Measurements from ENCODE around the gene RANBP10.
A peak's percentile ranks its signal among the peaks of the same experiment; 100 is the strongest.
"Not testable (repeated sequence)": the region's sequence is repeated elsewhere in the genome, so short reads cannot be mapped to it uniquely, and the experiment has no call there.

Gene RANBP10

GRCh38 chr16:67806428-67807147, at the start of gene RANBP10, which contains the start of gene TSNAXIP1:
RANBP10 (minus strand) TSS chr16:67806560; CDS start chr16:67806536, 24 bp downstream.
TSNAXIP1 (plus strand) TSS chr16:67806889; CDS start chr16:67807150, 261 bp downstream.
- peak; percentile 38 for FAIRE-seq

- no peak for FAIRE-seq
These were observed 49.4 kb upstream of the RANBP10 start for GRCh38 chr16:67855789-67856188.

DNA sequence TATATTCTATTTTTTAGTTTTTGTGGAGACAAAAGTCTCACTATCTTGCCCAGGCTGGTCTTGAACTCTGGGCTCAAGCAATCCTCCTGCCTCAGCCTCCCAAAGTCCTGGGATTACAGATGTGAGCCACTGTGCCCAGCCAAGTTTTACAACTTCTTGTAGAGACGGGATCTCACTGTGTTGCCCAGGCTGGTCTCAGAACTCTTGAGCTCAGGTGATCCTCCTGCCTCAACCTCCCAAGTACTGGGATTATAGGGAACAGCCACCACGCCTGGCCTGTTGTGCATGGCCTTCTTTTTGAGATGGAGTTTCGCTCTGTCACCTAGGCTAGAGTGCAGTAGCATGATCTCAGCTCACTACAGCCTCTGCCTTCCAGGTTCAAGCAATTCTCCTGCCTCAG, 47.3 kb upstream of the RANBP10 start:
- no peak for FAIRE-seq

GRCh38 chr16:67848118-67848517, 41.8 kb upstream of the RANBP10 start:
- no peak for FAIRE-seq

DNA sequence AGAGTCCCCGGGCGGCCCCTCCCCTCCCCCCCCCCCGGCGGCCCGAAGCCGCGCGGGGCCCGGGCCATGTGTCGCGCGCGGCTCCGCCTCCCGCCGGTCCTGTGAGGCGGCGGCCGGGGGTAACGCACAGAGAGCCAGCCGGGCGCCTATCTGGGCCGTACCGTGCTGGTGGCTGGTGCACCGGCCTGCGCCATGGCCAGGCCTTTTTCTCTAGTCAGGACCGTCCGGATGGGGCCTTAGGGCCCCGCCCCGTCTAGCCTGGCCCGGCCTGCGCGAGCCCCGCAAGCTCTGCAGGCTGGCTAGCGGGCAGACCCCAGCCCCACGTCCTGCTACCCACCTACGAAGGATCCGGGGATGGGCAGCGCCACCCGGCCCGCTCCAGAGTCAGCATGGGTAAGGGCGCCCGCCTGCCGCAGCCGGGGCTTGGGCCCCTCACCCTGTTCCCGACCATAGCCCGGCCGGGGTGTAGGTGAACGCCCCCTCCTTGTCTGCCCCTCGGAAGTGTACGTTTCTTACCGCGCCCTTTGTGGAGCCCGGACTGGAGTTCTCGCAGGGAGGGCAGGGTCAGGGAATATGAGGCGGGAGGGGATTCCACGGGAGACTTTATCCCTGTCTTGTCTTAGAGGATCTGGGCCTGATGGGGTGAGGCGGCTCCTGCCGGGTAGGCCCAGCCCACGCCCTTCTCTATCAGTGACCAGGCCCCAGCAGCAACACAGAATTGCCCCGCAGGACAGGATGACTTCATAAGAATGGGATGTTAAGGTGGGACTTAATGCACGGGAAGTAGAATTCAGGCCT, 40.9 kb upstream of the RANBP10 start, which contains the start of gene CENPT:
CENPT (minus strand) TSS at position 630 of the 798 bp plus-strand sequence. CDS start 13,834 bp downstream, outside the sequence.
- FAIRE-seq, result no peak

DNA sequence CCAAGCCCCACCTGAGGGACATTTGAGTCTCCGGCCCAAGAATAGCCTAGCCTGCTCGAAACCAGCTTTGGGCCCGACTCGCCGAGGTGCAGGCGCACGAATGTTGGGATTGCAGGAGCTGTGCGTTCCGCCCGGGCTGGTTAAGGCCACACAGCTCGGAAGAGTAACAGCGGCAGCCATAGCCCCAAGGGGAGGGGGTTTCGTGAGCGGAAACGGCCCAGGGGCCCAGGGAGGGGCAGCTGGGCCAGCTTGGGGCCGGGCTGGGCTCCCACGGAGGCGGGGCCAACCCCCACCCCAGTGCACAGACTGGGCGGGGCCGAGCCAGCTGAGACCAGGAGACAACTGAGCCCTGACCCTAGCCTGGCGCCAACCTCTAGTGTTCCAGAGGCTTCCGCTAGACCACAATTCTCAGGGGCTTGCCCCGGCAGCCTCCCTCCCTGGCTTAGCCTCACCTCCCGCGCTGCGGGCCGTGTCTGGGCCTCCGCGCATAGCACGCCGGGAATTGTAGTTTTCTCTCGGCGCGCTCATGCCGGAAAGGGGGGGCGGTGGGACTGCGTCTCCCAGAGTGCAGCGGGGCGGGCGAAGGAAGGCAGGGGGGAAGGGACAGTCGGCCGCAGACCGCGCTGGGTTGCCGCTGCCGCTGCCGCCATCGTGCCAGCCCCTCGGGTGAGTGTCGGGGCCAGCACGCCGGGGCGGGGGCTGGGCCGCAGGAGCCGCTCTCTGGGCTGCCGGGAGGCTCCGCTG, 40.1 kb upstream of the RANBP10 start, which contains the start of gene NUTF2:
NUTF2 (plus strand) TSS at position 614 of the 744 bp plus-strand sequence. CDS start 18,198 bp downstream, outside the sequence.
- no peak for FAIRE-seq

DNA sequence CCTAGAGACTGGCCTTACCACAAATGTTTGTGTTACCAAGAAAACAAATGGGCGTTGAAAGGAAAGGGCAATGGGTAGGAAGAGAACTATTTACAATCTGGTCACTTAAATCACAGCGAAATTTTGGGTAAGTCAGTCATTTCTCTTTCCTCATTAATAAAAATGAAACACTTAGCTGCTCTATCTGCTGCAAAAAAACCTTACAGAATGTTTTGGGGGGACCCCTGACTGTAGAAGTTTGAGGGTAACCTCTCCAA, 39.6 kb upstream of the RANBP10 start:
- FAIRE-seq, result no peak

- no peak for FAIRE-seq
These were observed 39.1 kb upstream of the RANBP10 start for GRCh38 chr16:67845291-67846062.

GRCh38 chr16:67844497-67844896, 38.1 kb upstream of the RANBP10 start:
- no peak for FAIRE-seq

GRCh38 chr16:67843343-67843765, 37.0 kb upstream of the RANBP10 start:
- no peak for FAIRE-seq

DNA sequence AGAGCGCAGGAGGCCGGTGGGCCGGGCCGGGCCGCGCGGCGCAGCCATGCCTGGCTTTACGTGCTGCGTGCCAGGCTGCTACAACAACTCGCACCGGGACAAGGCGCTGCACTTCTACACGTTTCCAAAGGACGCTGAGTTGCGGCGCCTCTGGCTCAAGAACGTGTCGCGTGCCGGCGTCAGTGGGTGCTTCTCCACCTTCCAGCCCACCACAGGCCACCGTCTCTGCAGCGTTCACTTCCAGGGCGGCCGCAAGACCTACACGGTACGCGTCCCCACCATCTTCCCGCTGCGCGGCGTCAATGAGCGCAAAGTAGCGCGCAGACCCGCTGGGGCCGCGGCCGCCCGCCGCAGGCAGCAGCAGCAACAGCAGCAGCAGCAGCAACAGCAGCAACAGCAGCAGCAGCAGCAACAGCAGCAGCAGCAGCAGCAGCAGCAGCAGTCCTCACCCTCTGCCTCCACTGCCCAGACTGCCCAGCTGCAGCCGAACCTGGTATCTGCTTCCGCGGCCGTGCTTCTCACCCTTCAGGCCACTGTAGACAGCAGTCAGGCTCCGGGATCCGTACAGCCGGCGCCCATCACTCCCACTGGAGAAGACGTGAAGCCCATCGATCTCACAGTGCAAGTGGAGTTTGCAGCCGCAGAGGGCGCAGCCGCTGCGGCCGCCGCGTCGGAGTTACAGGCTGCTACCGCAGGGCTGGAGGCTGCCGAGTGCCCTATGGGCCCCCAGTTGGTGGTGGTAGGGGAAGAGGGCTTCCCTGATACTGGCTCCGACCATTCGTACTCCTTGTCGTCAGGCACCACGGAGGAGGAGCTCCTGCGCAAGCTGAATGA, 36.4 kb upstream of the RANBP10 start:
- FAIRE-seq, result no peak

DNA sequence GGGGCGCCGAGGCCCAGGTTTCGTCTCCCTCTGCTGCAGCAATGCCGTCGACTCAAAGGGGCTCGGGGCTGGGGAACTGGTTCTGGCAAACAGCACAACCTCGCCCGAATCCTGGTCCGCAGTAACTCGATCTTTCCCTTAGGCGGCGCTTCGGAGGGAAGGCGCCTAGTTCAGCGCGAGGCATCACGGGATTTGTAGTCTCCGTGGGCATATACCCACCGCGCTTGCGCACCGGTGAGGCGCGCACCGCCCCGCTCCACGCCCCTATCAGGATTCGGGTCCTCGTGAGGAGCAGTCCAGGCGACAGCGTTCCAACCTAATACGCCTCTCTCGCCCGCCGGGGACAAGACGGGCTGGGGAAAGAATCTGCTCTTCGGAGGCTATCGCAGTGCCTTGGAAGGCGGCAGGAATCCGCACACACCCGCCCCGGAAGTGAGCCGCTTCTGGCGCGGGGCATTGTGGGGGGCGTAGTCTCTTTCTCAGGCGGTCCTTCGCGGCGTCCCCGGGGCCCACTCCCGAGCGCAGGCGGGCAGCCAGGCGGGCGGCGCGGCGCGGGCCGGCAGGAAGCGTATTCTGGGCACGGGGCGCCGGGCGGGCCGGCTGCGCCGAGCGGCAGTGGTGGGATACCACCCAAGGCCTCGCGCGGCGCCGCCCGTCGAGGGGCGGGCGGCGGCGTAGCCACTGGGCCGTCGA, 35.6 kb upstream of the RANBP10 start, which contains the start of gene THAP11:
THAP11 (plus strand) TSS at position 505 of the 693 bp plus-strand sequence. CDS start 235 bp downstream, outside the sequence.
- no peak for FAIRE-seq

DNA sequence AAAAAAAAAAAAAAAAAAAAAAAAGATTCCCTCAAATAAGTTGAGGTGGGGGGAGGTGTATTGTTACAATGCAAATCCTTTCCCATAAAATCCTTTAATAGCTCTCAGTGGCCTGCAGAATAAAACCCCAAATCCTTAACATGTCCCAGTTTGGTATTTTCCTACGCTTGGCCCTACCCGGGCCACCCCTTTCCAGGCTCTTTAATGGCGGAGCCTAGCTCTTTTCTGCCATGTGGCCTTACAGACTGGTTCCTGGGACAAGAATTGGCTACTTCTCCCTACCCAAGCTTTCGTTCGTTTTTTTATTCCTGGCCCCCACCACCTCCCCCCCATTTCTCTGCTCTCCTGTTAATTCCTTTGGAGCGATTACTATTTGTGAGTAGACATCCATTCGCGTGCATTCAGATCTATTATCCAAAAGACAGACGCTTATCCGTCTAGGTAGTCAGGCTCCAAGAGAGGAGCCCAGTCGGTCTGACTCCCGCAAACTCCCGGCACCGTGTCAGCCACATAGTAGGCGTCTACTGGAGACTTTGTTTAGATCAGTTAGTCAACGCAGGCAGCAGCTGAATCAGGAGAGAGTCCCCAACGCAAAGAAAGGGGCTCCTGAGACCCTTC, 34.9 kb upstream of the RANBP10 start:
- no peak for FAIRE-seq

GRCh38 chr16:67837811-67838210, 31.5 kb upstream of the RANBP10 start:
- no peak for FAIRE-seq

DNA sequence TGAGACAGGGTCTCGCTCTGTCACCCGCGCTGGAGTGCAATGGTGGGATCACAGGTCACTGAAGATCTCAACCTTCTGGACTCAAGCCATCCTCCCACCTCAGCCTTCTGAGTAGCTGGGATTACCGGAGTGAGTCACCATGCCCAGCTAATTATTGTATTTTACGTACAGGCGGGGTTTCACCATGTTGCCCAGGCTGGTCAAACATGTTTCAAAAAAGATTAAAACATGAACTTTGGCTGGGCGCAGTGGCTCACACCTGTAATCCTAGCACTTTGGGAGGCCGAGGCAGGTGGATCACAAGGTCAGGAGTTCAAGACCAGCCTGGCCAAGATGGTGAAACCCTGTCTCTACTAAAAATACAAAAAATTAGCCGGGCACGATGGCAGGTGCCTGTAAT, 30.8 kb upstream of the RANBP10 start:
- not testable (repeated sequence) for FAIRE-seq

DNA sequence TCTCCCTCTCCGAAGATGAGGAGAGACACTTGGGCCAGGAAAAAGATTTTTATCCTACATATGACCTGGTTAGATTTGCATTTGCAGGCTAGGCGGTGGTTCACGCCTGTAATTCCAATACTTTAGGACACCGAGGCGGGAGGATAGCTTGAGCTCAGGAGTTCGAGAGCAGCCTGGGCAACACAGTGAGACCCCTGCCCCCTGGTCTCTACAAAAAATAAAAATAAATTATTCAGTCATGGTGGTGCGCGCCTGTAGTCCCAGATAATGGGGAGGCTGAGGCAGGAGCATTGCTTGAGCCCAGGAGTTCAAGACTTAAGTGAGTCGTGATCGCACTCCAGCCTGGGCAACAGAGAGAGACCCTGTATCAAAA, 27.9 kb upstream of the RANBP10 start:
- FAIRE-seq, result no peak

- FAIRE-seq, result no peak
These were observed 27.3 kb upstream of the RANBP10 start for GRCh38 chr16:67833415-67834241.

GRCh38 chr16:67833030-67833414, 26.7 kb upstream of the RANBP10 start:
- FAIRE-seq, result no peak

GRCh38 chr16:67828651-67829050, 22.3 kb upstream of the RANBP10 start:
- FAIRE-seq, result no peak
